Mesenchymal stem cell (in vitro differentiated cells and primary cell): ENCODE data around the gene LAMC3. TPM values are rescaled to one million over a fixed set of nuclear protein-coding genes. Genes with fewer than 3 reads are reported as not detected.
A peak's percentile ranks its signal among the peaks of the same experiment; 100 is the strongest.

Experiments
- DNase-seq: peaks from one replicate; pipeline ENCODE4 v3.0.0-alpha.2; 2013
- H2AFZ ChIP-seq: one replicate; pipeline ENCODE4 v1.6.1; 2013; ENCODE audit warnings: low read depth, mild to moderate bottlenecking, control low read depth, inconsistent platforms, low read length, moderate library complexity
- H2AK5ac ChIP-seq: 2 replicates; pipeline ENCODE4 v1.6.1; 2013; ENCODE audit warnings: low read length, moderate library complexity, mild to moderate bottlenecking, inconsistent platforms; ENCODE audit not compliant: severe bottlenecking
- H2BK120ac ChIP-seq: one replicate; pipeline ENCODE4 v1.6.1; 2013; ENCODE audit warnings: low read depth, mild to moderate bottlenecking, inconsistent platforms, low read length, moderate library complexity
- H2BK12ac ChIP-seq, 2 experiments: one replicate each; pipeline ENCODE4 v1.6.1; 2013; ENCODE audit warnings: inconsistent platforms in 2 of 2, low read length in 2 of 2, mild to moderate bottlenecking in 2 of 2, moderate library complexity in 2 of 2, control low read depth in 1 of 2
- H2BK15ac ChIP-seq: one replicate; pipeline ENCODE4 v1.6.1; 2013; ENCODE audit warnings: mild to moderate bottlenecking, low read depth, inconsistent platforms; ENCODE audit not compliant: poor library complexity, severe bottlenecking
- H2BK5ac ChIP-seq: 2 replicates; pipeline ENCODE4 v1.6.1; 2013; ENCODE audit warnings: low read depth, mild to moderate bottlenecking, low read length, control low read depth, inconsistent platforms; ENCODE audit not compliant: poor library complexity, severe bottlenecking
- H3K14ac ChIP-seq, 2 experiments: one replicate each; pipeline ENCODE4 v1.6.1; 2013; ENCODE audit warnings: inconsistent platforms in 2 of 2, low read length in 2 of 2, control low read depth in 1 of 2, mild to moderate bottlenecking in 1 of 2, moderate library complexity in 1 of 2
- H3K18ac ChIP-seq, 2 experiments: one replicate each; pipeline ENCODE4 v1.6.1; 2013; ENCODE audit warnings: inconsistent platforms in 2 of 2, low read length in 2 of 2, control low read depth in 1 of 2, low read depth in 1 of 2, mild to moderate bottlenecking in 1 of 2
- H3K23ac ChIP-seq, 2 experiments: one replicate each; pipeline ENCODE4 v1.6.1; 2013; ENCODE audit warnings: inconsistent platforms in 2 of 2, low read length in 2 of 2, mild to moderate bottlenecking in 2 of 2, moderate library complexity in 2 of 2, control low read depth in 1 of 2
- H3K27ac ChIP-seq: 2 replicates; pipeline ENCODE4 v1.5.1; 2013; ENCODE audit warnings: mild to moderate bottlenecking, moderate library complexity, low read length, control low read depth, inconsistent platforms; ENCODE audit not compliant: poor library complexity, severe bottlenecking
- H3K27me3 ChIP-seq, 2 experiments: 2 replicates each; pipeline versions ENCODE4 v1.6.1 to v1.7.0; 2013; ENCODE audit warnings: low read length in 2 of 2, mild to moderate bottlenecking in 2 of 2, moderate library complexity in 2 of 2, control low read depth in 1 of 2, inconsistent platforms in 1 of 2; ENCODE audit not compliant: control insufficient read depth in 1 of 2, insufficient read depth in 1 of 2
- H3K36me3 ChIP-seq, 2 experiments: 2 replicates each; pipeline versions ENCODE4 v1.6.1 to v1.7.0; 2013; ENCODE audit warnings: low read length in 2 of 2, control low read depth in 1 of 2, inconsistent platforms in 1 of 2, low read depth in 1 of 2, mild to moderate bottlenecking in 1 of 2; ENCODE audit not compliant: insufficient read depth in 2 of 2, control insufficient read depth in 1 of 2
- H3K4ac ChIP-seq, 2 experiments: one replicate each; pipeline ENCODE4 v1.6.1; 2013; ENCODE audit warnings: inconsistent platforms in 2 of 2, low read length in 2 of 2, mild to moderate bottlenecking in 2 of 2, moderate library complexity in 2 of 2, control low read depth in 1 of 2, low read depth in 1 of 2
- H3K4me1 ChIP-seq: 2 replicates; pipeline ENCODE4 v1.6.1; 2013; ENCODE audit warnings: low read depth, low read length, control low read depth; ENCODE audit not compliant: control insufficient read depth, insufficient read depth
- H3K4me2 ChIP-seq: 2 replicates; pipeline ENCODE4 v1.6.1; 2013; ENCODE audit warnings: low read length, mild to moderate bottlenecking, inconsistent platforms; ENCODE audit not compliant: poor library complexity, severe bottlenecking
- H3K4me3 ChIP-seq, 2 experiments: 2 replicates each; pipeline versions ENCODE4 v1.5.1 to v1.7.0; 2013; ENCODE audit warnings: low read length in 2 of 2, mild to moderate bottlenecking in 2 of 2, control low read depth in 1 of 2, low read depth in 1 of 2; ENCODE audit not compliant: insufficient read depth in 1 of 2
- H3K79me1 ChIP-seq: replicated peaks from 2 replicates; pipeline ENCODE4 v1.6.1; 2013; ENCODE audit warnings: mild to moderate bottlenecking, control low read depth, low read length, inconsistent platforms; ENCODE audit not compliant: poor library complexity, severe bottlenecking
- H3K9ac ChIP-seq: 2 replicates; pipeline ENCODE4 v1.7.0; 2013; ENCODE audit warnings: mild to moderate bottlenecking, low read length, moderate library complexity
- H3K9me3 ChIP-seq: 2 replicates; pipeline ENCODE4 v1.7.0; 2013; ENCODE audit warnings: mild to moderate bottlenecking, low read length; ENCODE audit not compliant: control insufficient read depth
- H4K8ac ChIP-seq: one replicate; pipeline ENCODE4 v1.6.1; 2013; ENCODE audit warnings: inconsistent platforms, mild to moderate bottlenecking, low read length, moderate library complexity
- H4K91ac ChIP-seq: one replicate; pipeline ENCODE4 v1.6.1; 2013; ENCODE audit warnings: mild to moderate bottlenecking, low read length, inconsistent platforms
- WGBS: methylation state at CpG from one replicate; pipeline ENCODE4 v1.1.7; 2013; ENCODE audit warnings: mixed read lengths; 5-methylcytosine and 5-hydroxymethylcytosine counted together
- polyA plus RNA-seq, 2 experiments: library from polyadenylated mRNA; stranded (reverse); fragments of 200-250 nt; gene quantifications; one replicate each; pipeline ENCODE4 v1.2.3, GENCODE V29; 2013

The LAMC3 gene
- polyA plus RNA-seq (2013, experiment 1 of 2): 0.48 TPM
- 0.71 TPM for polyA plus RNA-seq (2013, experiment 2 of 2)

DNA sequence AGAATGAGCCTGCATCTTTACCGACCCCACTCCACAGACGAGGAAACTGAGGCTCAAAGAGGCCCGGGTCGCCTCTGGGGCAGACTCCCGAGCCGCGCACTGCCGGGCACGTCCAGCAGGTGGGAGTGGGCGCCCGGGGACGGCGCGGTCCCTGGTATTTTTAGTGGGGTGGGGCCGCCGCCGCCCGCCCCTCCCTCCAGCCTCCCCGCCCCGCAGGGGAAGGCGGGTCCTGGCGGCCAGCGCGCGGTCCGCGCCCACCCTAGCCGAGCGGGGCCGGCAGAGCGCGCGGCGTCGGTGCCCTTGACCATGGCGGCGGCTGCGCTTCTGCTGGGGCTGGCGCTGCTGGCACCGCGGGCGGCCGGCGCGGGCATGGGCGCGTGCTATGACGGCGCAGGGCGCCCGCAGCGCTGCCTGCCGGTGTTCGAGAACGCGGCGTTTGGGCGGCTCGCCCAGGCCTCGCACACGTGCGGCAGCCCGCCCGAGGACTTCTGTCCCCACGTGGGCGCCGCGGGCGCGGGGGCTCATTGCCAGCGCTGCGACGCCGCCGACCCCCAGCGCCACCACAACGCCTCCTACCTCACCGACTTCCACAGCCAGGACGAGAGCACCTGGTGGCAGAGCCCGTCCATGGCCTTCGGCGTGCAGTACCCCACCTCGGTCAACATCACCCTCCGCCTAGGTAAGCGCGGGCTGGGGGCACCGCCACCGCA is at the start of gene LAMC3:
LAMC3 (plus strand) TSS at position 266 of the 710 bp plus-strand sequence; CDS start at position 307, 41 bp downstream.
- no peak within 1 kb of the TSS for H3K27ac ChIP-seq
- no peaks in the 10 kb centered on the region for H3K36me3 ChIP-seq
- no peak within 1 kb of the TSS for H2AFZ ChIP-seq

GRCh38 chr9:130959809-130960334 is 49.1 kb upstream of the LAMC3 start:
- Histone ChIP-seq H3K4me1 (peaks cover 13% of the 10 kb centered on the region), H3K9me3 (peaks cover 3% of the 10 kb centered on the region), H3K4me2 (no peak overlapping the region), H3K4me3 (no peak overlapping the region), H3K18ac (no peak overlapping the region), H2BK15ac (no peak overlapping the region), H2AFZ (no peak overlapping the region), H3K23ac (no peak overlapping the region), H3K27me3 (peaks cover 19 to 25% of the 10 kb centered on the region in 2 experiments), H3K9ac (no peak overlapping the region), H4K91ac (no peak overlapping the region), H2BK12ac (no peak overlapping the region), H2BK5ac (no peak overlapping the region), H3K79me1 (no peaks in the 10 kb centered on the region), H3K36me3 (no peaks in the 10 kb centered on the region), H4K8ac (no peak overlapping the region), H3K4ac (no peak overlapping the region), H2BK120ac (no peak overlapping the region), H3K14ac (no peak overlapping the region), H3K27ac (no peak overlapping the region), H2AK5ac (no peak overlapping the region)
- no peak for DNase-seq
- WGBS: 94% methylated on average over 8 of the region's 9 CpGs

More for the DNA sequence above, at the start of gene LAMC3:
- H3K4me3 ChIP-seq: peak within 1 kb of the TSS; percentile 30 to 64
- H3K14ac ChIP-seq: peak within 1 kb of the TSS in 1 of 2 experiments; percentile 74
- peaks cover 15% of the 10 kb centered on the region for H3K4me1 ChIP-seq
- H2AK5ac ChIP-seq: no peak within 1 kb of the TSS
- H3K27me3 ChIP-seq: peaks cover 51 to 52% of the 10 kb centered on the region in 2 experiments
- no peak within 1 kb of the TSS for H4K91ac ChIP-seq
- H2BK5ac ChIP-seq: no peak within 1 kb of the TSS
- H3K23ac ChIP-seq: peak within 1 kb of the TSS in 1 of 2 experiments; percentile 3
- no peak within 1 kb of the TSS for H4K8ac ChIP-seq
- H3K18ac ChIP-seq: no peak within 1 kb of the TSS
- WGBS: 10% methylated on average over 64 of the region's 88 CpGs
- no peak within 1 kb of the TSS for H2BK120ac ChIP-seq
- peak within 1 kb of the TSS; percentile 53 for H3K4me2 ChIP-seq
- DNase-seq: no peak
- H3K9me3 ChIP-seq: no peaks in the 10 kb centered on the region
- no peak within 1 kb of the TSS for H2BK12ac ChIP-seq
- no peak within 1 kb of the TSS for H3K4ac ChIP-seq
- no peaks in the 10 kb centered on the region for H3K79me1 ChIP-seq
- H2BK15ac ChIP-seq: no peak within 1 kb of the TSS
- H3K9ac ChIP-seq: peak within 1 kb of the TSS; percentile 17

- no peak overlapping the region for H3K23ac ChIP-seq
- peaks cover 7% of the 10 kb centered on the region for H3K9me3 ChIP-seq
- H3K4ac ChIP-seq: no peak overlapping the region
- no peak overlapping the region for H3K14ac ChIP-seq
- no peak for DNase-seq
- WGBS: 95% methylated on average over 13 of the region's 14 CpGs
- no peak overlapping the region for H2BK12ac ChIP-seq
- peak overlapping the region; percentile 11 for H2BK120ac ChIP-seq
- peaks cover 13% of the 10 kb centered on the region for H3K4me1 ChIP-seq
- H3K4me3 ChIP-seq: peak overlapping the region in 1 of 2 experiments; percentile 3
- H2BK15ac ChIP-seq: peak overlapping the region; percentile 70
- no peak overlapping the region for H2AFZ ChIP-seq
- H2BK5ac ChIP-seq: no peak overlapping the region
- H3K79me1 ChIP-seq: no peaks in the 10 kb centered on the region
- no peak overlapping the region for H3K9ac ChIP-seq
- peak overlapping the region; percentile 57 for H2AK5ac ChIP-seq
- no peaks in the 10 kb centered on the region for H3K36me3 ChIP-seq
- H3K18ac ChIP-seq: no peak overlapping the region
- H4K91ac ChIP-seq: no peak overlapping the region
- peaks cover 15 to 19% of the 10 kb centered on the region in 2 experiments for H3K27me3 ChIP-seq
- H3K27ac ChIP-seq: no peak overlapping the region
- H4K8ac ChIP-seq: no peak overlapping the region
- no peak overlapping the region for H3K4me2 ChIP-seq
Observed at GRCh38 chr9:130960522-130961378, 48.2 kb upstream of the LAMC3 start.
